Measurements from ENCODE around the gene THRB. TPM values are rescaled to one million over a fixed set of nuclear protein-coding genes. Genes with fewer than 3 reads are reported as not detected.

The THRB gene
- total RNA-seq, 4 donors from 2014 or later, result 19.8 to 25.8 (median 23.4) TPM

DNA sequence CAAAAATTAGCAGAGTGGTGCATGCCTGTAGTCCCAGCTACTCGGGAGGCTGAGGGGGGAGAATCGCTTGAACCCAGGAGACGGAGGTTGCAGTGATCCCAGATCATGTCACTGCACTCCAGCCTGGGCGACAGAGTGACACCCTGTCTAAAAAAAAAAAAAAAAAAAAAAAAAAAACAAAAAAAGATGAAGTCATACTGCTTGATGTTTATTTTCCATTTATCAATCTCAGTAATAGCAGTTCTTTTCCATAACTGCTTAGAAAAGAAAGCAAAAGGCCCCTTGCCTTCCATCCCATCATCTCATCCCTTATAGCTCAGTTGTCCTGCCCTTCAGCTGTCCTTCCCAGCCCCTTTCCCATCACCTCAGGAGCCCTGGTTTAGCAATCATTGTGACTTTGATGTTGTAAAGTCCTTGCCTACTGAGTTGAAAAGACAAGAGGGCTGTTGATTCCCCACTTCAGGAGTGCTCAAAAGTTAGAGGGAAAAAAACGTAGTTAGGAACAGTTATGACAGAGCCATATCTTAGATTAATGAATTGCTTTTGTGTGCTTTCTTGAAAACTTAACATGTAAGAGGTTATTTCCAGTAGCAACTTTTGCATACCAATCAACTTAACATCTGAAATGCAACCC is 18.0 kb upstream of the THRB start:
- intact Hi-C loops (cut with DNase I; ENCODE audit: low total_unique reads), result no loop called here
- TF ChIP-seq, protein P1, sequence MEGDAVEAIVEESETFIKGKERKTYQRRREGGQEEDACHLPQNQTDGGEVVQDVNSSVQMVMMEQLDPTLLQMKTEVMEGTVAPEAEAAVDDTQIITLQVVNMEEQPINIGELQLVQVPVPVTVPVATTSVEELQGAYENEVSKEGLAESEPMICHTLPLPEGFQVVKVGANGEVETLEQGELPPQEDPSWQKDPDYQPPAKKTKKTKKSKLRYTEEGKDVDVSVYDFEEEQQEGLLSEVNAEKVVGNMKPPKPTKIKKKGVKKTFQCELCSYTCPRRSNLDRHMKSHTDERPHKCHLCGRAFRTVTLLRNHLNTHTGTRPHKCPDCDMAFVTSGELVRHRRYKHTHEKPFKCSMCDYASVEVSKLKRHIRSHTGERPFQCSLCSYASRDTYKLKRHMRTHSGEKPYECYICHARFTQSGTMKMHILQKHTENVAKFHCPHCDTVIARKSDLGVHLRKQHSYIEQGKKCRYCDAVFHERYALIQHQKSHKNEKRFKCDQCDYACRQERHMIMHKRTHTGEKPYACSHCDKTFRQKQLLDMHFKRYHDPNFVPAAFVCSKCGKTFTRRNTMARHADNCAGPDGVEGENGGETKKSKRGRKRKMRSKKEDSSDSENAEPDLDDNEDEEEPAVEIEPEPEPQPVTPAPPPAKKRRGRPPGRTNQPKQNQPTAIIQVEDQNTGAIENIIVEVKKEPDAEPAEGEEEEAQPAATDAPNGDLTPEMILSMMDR (IDR thresholded peaks at IDR 0.05), result no peak
- no peak for TF ChIP-seq POLR2A (IDR thresholded peaks at IDR 0.05)
- DNase-seq (ENCODE audit: low spot score in 2 of 2), result no peak
- H3K4me3 ChIP-seq (ENCODE audit: low read depth, poor library complexity, severe bottlenecking), result no peak overlapping the region
- WGBS, 2 donors, result 88 to 90% methylated on average over 5 of the region's 5 CpGs

GRCh38 chr3:24510030-24510648 is 15.5 kb upstream of the THRB start:
- H3K4me3 ChIP-seq (ENCODE audit: low read depth, poor library complexity, severe bottlenecking), result no peak overlapping the region
- TF ChIP-seq, protein P1 (IDR thresholded peaks at IDR 0.05), result no peak
- no peak for TF ChIP-seq POLR2A (IDR thresholded peaks at IDR 0.05)
- no peak for DNase-seq (ENCODE audit: low spot score in 2 of 2)
- 77% methylated on average over 5 of the region's 5 CpGs for WGBS, 2 donors
- intact Hi-C loops (cut with DNase I; ENCODE audit: low total_unique reads), result no loop called here

DNA sequence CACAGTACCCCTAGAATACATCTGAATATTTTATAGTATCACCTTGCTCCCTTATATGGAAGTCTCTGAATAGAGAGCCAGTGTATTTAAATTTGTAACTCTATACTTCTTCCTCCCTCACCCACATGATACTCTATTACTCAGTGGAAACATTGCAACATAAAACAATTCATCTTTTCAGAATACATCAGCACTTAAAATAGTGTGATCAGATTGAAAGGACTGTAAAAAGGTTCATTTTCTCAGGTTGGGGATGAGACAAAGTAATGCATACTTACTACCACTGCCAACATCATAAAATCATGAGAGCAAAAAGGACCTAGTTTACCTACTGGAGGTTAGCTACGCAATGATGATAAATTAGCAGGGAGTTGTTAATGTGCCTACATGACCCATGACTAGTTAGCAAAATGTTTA is 13.8 kb upstream of the THRB start:
- H3K4me3 ChIP-seq (ENCODE audit: low read depth, poor library complexity, severe bottlenecking), result no peak overlapping the region
- intact Hi-C loops (cut with DNase I; ENCODE audit: low total_unique reads), result no loop called here
- WGBS, 2 donors, result 90 to 97% methylated on average over 1 of the region's 1 CpG
- DNase-seq (ENCODE audit: low spot score in 2 of 2), result no peak
- TF ChIP-seq, protein P1 (IDR thresholded peaks at IDR 0.05), result no peak
- no peak for TF ChIP-seq POLR2A (IDR thresholded peaks at IDR 0.05)

DNA sequence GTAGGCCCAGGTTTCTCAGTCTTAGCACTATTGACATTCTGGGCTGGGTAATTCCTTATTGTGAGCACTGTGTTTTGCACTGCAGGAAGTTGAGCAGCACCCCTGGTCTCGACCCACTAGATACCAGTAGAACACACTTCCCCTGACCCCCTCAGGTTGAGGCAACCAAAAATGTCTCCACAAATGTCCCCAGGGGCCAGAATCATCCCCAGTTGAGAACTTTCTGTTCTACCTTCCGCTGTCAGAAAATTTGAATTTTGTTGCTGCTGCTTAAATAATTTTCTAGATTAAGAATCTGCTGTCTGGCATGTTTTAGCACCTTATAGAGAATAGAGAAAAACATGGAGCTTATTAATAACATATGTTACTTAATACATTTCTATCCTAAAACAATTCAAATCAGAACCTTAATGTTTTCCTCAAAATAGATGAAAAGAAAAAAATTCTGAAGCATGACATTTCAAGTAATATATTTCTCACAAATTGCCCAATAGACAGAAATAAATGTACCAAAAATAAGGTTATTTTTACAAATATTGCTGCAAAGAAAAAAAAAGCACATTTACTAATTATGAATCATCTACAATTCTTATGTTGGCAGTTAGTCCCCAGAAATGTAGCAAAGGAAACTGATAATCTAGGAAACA is 13.2 kb upstream of the THRB start:
- intact Hi-C loops (cut with DNase I; ENCODE audit: low total_unique reads), result no loop called here
- TF ChIP-seq, protein P1 (IDR thresholded peaks at IDR 0.05), result no peak
- no peak for TF ChIP-seq POLR2A (IDR thresholded peaks at IDR 0.05)
- DNase-seq (ENCODE audit: low spot score in 2 of 2), result no peak
- WGBS, 2 donors, result 71 to 72% methylated on average over 2 of the region's 2 CpGs
- no peak overlapping the region for H3K4me3 ChIP-seq (ENCODE audit: low read depth, poor library complexity, severe bottlenecking)

DNA sequence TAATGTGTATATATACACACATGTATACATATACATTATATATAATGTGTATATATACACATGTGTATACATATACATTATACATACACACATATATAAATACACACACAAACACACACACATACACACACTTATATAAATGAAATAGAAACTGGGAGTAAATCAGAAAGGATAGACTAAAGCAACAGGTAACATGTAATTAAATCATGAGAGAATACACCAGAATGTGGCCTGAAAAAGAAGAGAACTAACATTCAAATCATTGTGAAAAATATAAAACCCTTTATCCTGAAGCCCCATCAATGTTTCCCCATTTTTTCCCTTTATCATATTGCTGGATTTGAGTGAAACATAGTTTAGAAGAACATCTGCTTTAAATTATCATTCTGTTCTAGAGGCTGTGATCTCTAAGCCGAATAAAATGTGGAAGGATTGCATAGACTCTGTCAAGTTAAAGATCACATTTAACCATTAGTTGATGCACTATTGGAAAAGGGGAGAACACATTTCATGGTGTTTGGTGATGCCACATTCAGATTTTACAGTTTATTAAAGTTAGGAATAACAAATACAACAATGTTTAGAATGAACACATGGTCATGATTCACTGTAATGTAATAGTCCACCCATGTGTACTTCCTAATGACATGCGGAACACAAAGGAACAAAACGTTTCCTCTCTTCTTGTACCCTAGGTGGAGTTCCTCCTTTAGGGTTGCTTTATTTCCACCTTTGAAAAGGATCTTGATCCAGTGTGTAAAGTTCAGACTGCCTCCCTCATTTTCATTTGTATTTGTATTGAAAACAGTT is 12.5 kb upstream of the THRB start:
- intact Hi-C loops (cut with DNase I; ENCODE audit: low total_unique reads), result no loop called here
- 61 to 71% methylated on average over 3 of the region's 3 CpGs for WGBS, 2 donors
- TF ChIP-seq, protein P1 (IDR thresholded peaks at IDR 0.05), result no peak
- TF ChIP-seq POLR2A (IDR thresholded peaks at IDR 0.05), result no peak
- DNase-seq (ENCODE audit: low spot score in 2 of 2), result no peak
- no peak overlapping the region for H3K4me3 ChIP-seq (ENCODE audit: low read depth, poor library complexity, severe bottlenecking)
